Effector memory CD4-positive, alpha-beta T cell (primary cell): Measurements from ENCODE around the gene NKAIN2.

Experiments
- DNase-seq, 3 donors: peaks; one replicate each; pipeline ENCODE4 v3.0.0-alpha.2; 2020
- H3K27ac ChIP-seq: 2 replicates; pipeline ENCODE4 v1.7.0; 2013; ENCODE audit warnings: mild to moderate bottlenecking, low read length, moderate library complexity; ENCODE audit not compliant: insufficient read depth, poor library complexity, severe bottlenecking
- H3K27me3 ChIP-seq: replicated peaks from 2 replicates; pipeline ENCODE4 v1.7.0; 2013; ENCODE audit warnings: mild to moderate bottlenecking, low read length; ENCODE audit not compliant: insufficient read depth, control insufficient read depth, poor library complexity, severe bottlenecking
- H3K36me3 ChIP-seq: 2 replicates; pipeline ENCODE4 v1.7.0; 2013; ENCODE audit warnings: mild to moderate bottlenecking, low read length, moderate library complexity; ENCODE audit not compliant: control insufficient read depth, insufficient read depth
- H3K4me1 ChIP-seq: 2 replicates; pipeline ENCODE4 v1.7.0; 2013; ENCODE audit warnings: low read length, mild to moderate bottlenecking; ENCODE audit not compliant: control insufficient read depth, insufficient read depth, poor library complexity, severe bottlenecking
- H3K4me3 ChIP-seq: 2 replicates; pipeline ENCODE4 v1.7.0; 2013; ENCODE audit warnings: low read length, low read depth, mild to moderate bottlenecking; ENCODE audit not compliant: insufficient read depth, poor library complexity, severe bottlenecking
- H3K9me3 ChIP-seq: 2 replicates; pipeline ENCODE4 v1.7.0; 2013; ENCODE audit warnings: mild to moderate bottlenecking, low read length, moderate library complexity; ENCODE audit not compliant: control insufficient read depth
- total RNA-seq, 3 donors: gene quantifications; one replicate each; lab custom pipeline; 2026; lab: John Stamatoyannopoulos, UW

The NKAIN2 gene
- 0 reads per million in 3 donors for total RNA-seq

- DNase-seq, result no peak
- peaks cover 6% of the 10 kb centered on the region for H3K27me3 ChIP-seq
Observed at GRCh38 chr6:123803504-123804013, at the start of gene NKAIN2. Gene NKAIN2, plus strand, starts transcription at chr6:123803865.

GRCh38 chr6:123759472-123759871 is 44.2 kb upstream of the NKAIN2 start:
- Histone ChIP-seq H3K4me1 (no peaks in the 10 kb centered on the region), H3K4me3 (no peak overlapping the region), H3K27ac (no peak overlapping the region), H3K27me3 (no peaks in the 10 kb centered on the region), H3K9me3 (no peaks in the 10 kb centered on the region), H3K36me3 (no peaks in the 10 kb centered on the region)
- no peak for DNase-seq

More at GRCh38 chr6:123803504-123804013, at the start of gene NKAIN2:
- Histone ChIP-seq H3K27ac (no peak within 1 kb of the TSS), H3K36me3 (no peaks in the 10 kb centered on the region), H3K4me3 (peak within 1 kb of the TSS; percentile 28), H3K4me1 (peaks cover 3% of the 10 kb centered on the region), H3K9me3 (no peaks in the 10 kb centered on the region)

GRCh38 chr6:123763904-123764303 is 39.8 kb upstream of the NKAIN2 start:
- no peak for DNase-seq
- no peaks in the 10 kb centered on the region for H3K36me3 ChIP-seq
- H3K4me3 ChIP-seq, result no peak overlapping the region

GRCh38 chr6:123764722-123765121 is 38.9 kb upstream of the NKAIN2 start:
- Histone ChIP-seq H3K36me3 (no peaks in the 10 kb centered on the region), H3K4me3 (no peak overlapping the region), H3K9me3 (no peaks in the 10 kb centered on the region), H3K27ac (no peak overlapping the region), H3K27me3 (no peaks in the 10 kb centered on the region), H3K4me1 (no peaks in the 10 kb centered on the region)
- no peak for DNase-seq

More at GRCh38 chr6:123763904-123764303, 39.8 kb upstream of the NKAIN2 start:
- Histone ChIP-seq H3K27ac (no peak overlapping the region), H3K4me1 (no peaks in the 10 kb centered on the region), H3K27me3 (no peaks in the 10 kb centered on the region), H3K9me3 (no peaks in the 10 kb centered on the region)

GRCh38 chr6:123768921-123769320 is 34.7 kb upstream of the NKAIN2 start:
- H3K9me3 ChIP-seq, result no peaks in the 10 kb centered on the region
- no peaks in the 10 kb centered on the region for H3K4me1 ChIP-seq
- no peak overlapping the region for H3K4me3 ChIP-seq
- no peaks in the 10 kb centered on the region for H3K36me3 ChIP-seq
- H3K27me3 ChIP-seq, result no peaks in the 10 kb centered on the region
- no peak for DNase-seq
- H3K27ac ChIP-seq, result no peak overlapping the region

GRCh38 chr6:123769431-123769830 is 34.2 kb upstream of the NKAIN2 start:
- no peaks in the 10 kb centered on the region for H3K9me3 ChIP-seq
- no peak for DNase-seq
- no peaks in the 10 kb centered on the region for H3K36me3 ChIP-seq
- no peaks in the 10 kb centered on the region for H3K4me1 ChIP-seq
- H3K27me3 ChIP-seq, result no peaks in the 10 kb centered on the region
- no peak overlapping the region for H3K27ac ChIP-seq
- H3K4me3 ChIP-seq, result no peak overlapping the region

GRCh38 chr6:123770247-123770949 is 33.3 kb upstream of the NKAIN2 start:
- no peak for DNase-seq
- Histone ChIP-seq H3K27ac (no peak overlapping the region), H3K4me3 (no peak overlapping the region), H3K4me1 (no peaks in the 10 kb centered on the region), H3K9me3 (no peaks in the 10 kb centered on the region), H3K36me3 (no peaks in the 10 kb centered on the region), H3K27me3 (no peaks in the 10 kb centered on the region)

GRCh38 chr6:123771126-123771525 is 32.5 kb upstream of the NKAIN2 start:
- Histone ChIP-seq H3K9me3 (no peaks in the 10 kb centered on the region), H3K27me3 (no peaks in the 10 kb centered on the region), H3K36me3 (no peaks in the 10 kb centered on the region), H3K4me1 (no peaks in the 10 kb centered on the region), H3K4me3 (no peak overlapping the region), H3K27ac (no peak overlapping the region)
- no peak for DNase-seq

GRCh38 chr6:123777563-123777962 is 26.1 kb upstream of the NKAIN2 start:
- H3K27ac ChIP-seq, result no peak overlapping the region
- no peak for DNase-seq
- H3K4me1 ChIP-seq, result no peaks in the 10 kb centered on the region
- H3K36me3 ChIP-seq, result no peaks in the 10 kb centered on the region
- H3K27me3 ChIP-seq, result no peaks in the 10 kb centered on the region
- no peak overlapping the region for H3K4me3 ChIP-seq
- no peaks in the 10 kb centered on the region for H3K9me3 ChIP-seq

- Histone ChIP-seq H3K9me3 (no peaks in the 10 kb centered on the region), H3K4me3 (no peak overlapping the region), H3K4me1 (no peaks in the 10 kb centered on the region), H3K27me3 (no peaks in the 10 kb centered on the region), H3K36me3 (no peaks in the 10 kb centered on the region), H3K27ac (no peak overlapping the region)
- no peak for DNase-seq
Observed at GRCh38 chr6:123780021-123780420, 23.6 kb upstream of the NKAIN2 start.
